ENCODE results near the gene CLSTN2.
A peak's percentile ranks its signal among the peaks of the same experiment; 100 is the strongest.

Gene CLSTN2

GRCh38 chr3:140467104-140467577 lies 532.2 kb downstream of the CLSTN2 start:
- Histone ChIP-seq H3K27me3 (ENCODE audit: insufficient read depth, low read length) (no peaks in the 10 kb centered on the region), H3K4ac (ENCODE audit: low read depth, low read length) (no peak overlapping the region), H2BK120ac (ENCODE audit: insufficient read depth, low read length, poor library complexity) (no peak overlapping the region), H4K12ac (ENCODE audit: low read depth, low read length) (no peak overlapping the region), H3K18ac (ENCODE audit: low read length) (no peak overlapping the region), H3K23ac (ENCODE audit: low read length) (no peak overlapping the region), H3K27ac (ENCODE audit: low read depth, low read length) (no peak overlapping the region), H3K9me3 (ENCODE audit: insufficient read depth, low read depth, low read length) (peaks cover 5% of the 10 kb centered on the region), H3K14ac (ENCODE audit: low read length) (no peak overlapping the region), H3K79me2 (ENCODE audit: control insufficient read depth, insufficient read depth, low read length, poor library complexity) (no peaks in the 10 kb centered on the region), H3K4me3 (ENCODE audit: low read depth, low read length) (no peak overlapping the region), H3K4me2 (ENCODE audit: low read length) (no peak overlapping the region), H2AFZ (ENCODE audit: insufficient read depth, low read length, poor library complexity) (no peak overlapping the region), H2BK12ac (ENCODE audit: low read length) (no peak overlapping the region), H2BK5ac (ENCODE audit: low read depth, low read length, poor library complexity) (no peak overlapping the region), H3K9ac (ENCODE audit: low read length) (no peak overlapping the region), H3K4me1 (ENCODE audit: control insufficient read depth in 1 of 2, insufficient read depth in 2 of 2, low read length in 2 of 2) (no peaks in the 10 kb centered on the region), H3K79me1 (ENCODE audit: low read length) (peaks cover 2% of the 10 kb centered on the region), H3K36me3 (ENCODE audit: control insufficient read depth in 1 of 2, insufficient read depth in 2 of 2, low read length in 2 of 2) (peaks cover 5 to 6% of the 10 kb centered on the region in 2 experiments), H2AK5ac (ENCODE audit: low read length) (no peak overlapping the region), H4K91ac (ENCODE audit: low read depth, low read length) (no peak overlapping the region), H4K8ac (ENCODE audit: low read depth, low read length) (no peak overlapping the region)
- no CpG with 5 or more reads among the region's 4 CpGs for WGBS (ENCODE audit: extremely low coverage, insufficient coverage, insufficient read length)
- DNase-seq, result peak; percentile 71 to 85

- no peak overlapping the region for H2AFZ ChIP-seq (ENCODE audit: insufficient read depth, low read length, poor library complexity)
- H3K27ac ChIP-seq (ENCODE audit: low read depth, low read length), result no peak overlapping the region
- no peak overlapping the region for H4K12ac ChIP-seq (ENCODE audit: low read depth, low read length)
- no peak for DNase-seq
- no peak overlapping the region for H2BK12ac ChIP-seq (ENCODE audit: low read length)
- H3K27me3 ChIP-seq (ENCODE audit: insufficient read depth, low read length), result no peaks in the 10 kb centered on the region
- H3K23ac ChIP-seq (ENCODE audit: low read length), result no peak overlapping the region
- H3K9ac ChIP-seq (ENCODE audit: low read length), result no peak overlapping the region
- no peak overlapping the region for H2BK5ac ChIP-seq (ENCODE audit: low read depth, low read length, poor library complexity)
- H3K9me3 ChIP-seq (ENCODE audit: insufficient read depth, low read depth, low read length), result peaks cover 5% of the 10 kb centered on the region
- H2BK120ac ChIP-seq (ENCODE audit: insufficient read depth, low read length, poor library complexity), result no peak overlapping the region
- no peaks in the 10 kb centered on the region for H3K4me1 ChIP-seq (ENCODE audit: control insufficient read depth in 1 of 2, insufficient read depth in 2 of 2, low read length in 2 of 2)
- H2AK5ac ChIP-seq (ENCODE audit: low read length), result no peak overlapping the region
- H4K8ac ChIP-seq (ENCODE audit: low read depth, low read length), result no peak overlapping the region
- peaks cover 5 to 6% of the 10 kb centered on the region in 2 experiments for H3K36me3 ChIP-seq (ENCODE audit: control insufficient read depth in 1 of 2, insufficient read depth in 2 of 2, low read length in 2 of 2)
- H3K4me3 ChIP-seq (ENCODE audit: low read depth, low read length), result no peak overlapping the region
- no peak overlapping the region for H3K4ac ChIP-seq (ENCODE audit: low read depth, low read length)
- H4K91ac ChIP-seq (ENCODE audit: low read depth, low read length), result no peak overlapping the region
- H3K14ac ChIP-seq (ENCODE audit: low read length), result no peak overlapping the region
- H3K4me2 ChIP-seq (ENCODE audit: low read length), result no peak overlapping the region
- H3K79me2 ChIP-seq (ENCODE audit: control insufficient read depth, insufficient read depth, low read length, poor library complexity), result no peaks in the 10 kb centered on the region
- H3K79me1 ChIP-seq (ENCODE audit: low read length), result peaks cover 2% of the 10 kb centered on the region
- no peak overlapping the region for H3K18ac ChIP-seq (ENCODE audit: low read length)
Measured at GRCh38 chr3:140467796-140468315, 532.9 kb downstream of the CLSTN2 start.

GRCh38 chr3:140468407-140468806 lies 533.4 kb downstream of the CLSTN2 start:
- Histone ChIP-seq H2AFZ (ENCODE audit: insufficient read depth, low read length, poor library complexity) (no peak overlapping the region), H3K79me2 (ENCODE audit: control insufficient read depth, insufficient read depth, low read length, poor library complexity) (no peaks in the 10 kb centered on the region), H2BK5ac (ENCODE audit: low read depth, low read length, poor library complexity) (no peak overlapping the region), H3K27ac (ENCODE audit: low read depth, low read length) (no peak overlapping the region), H3K4me1 (ENCODE audit: control insufficient read depth in 1 of 2, insufficient read depth in 2 of 2, low read length in 2 of 2) (no peaks in the 10 kb centered on the region), H3K9me3 (ENCODE audit: insufficient read depth, low read depth, low read length) (peaks cover 5% of the 10 kb centered on the region), H2AK5ac (ENCODE audit: low read length) (no peak overlapping the region), H3K14ac (ENCODE audit: low read length) (no peak overlapping the region), H2BK12ac (ENCODE audit: low read length) (no peak overlapping the region), H4K91ac (ENCODE audit: low read depth, low read length) (no peak overlapping the region), H3K4ac (ENCODE audit: low read depth, low read length) (no peak overlapping the region), H3K23ac (ENCODE audit: low read length) (no peak overlapping the region), H4K8ac (ENCODE audit: low read depth, low read length) (no peak overlapping the region), H3K36me3 (ENCODE audit: control insufficient read depth in 1 of 2, insufficient read depth in 2 of 2, low read length in 2 of 2) (peaks cover 5 to 6% of the 10 kb centered on the region in 2 experiments), H3K79me1 (ENCODE audit: low read length) (peaks cover 2% of the 10 kb centered on the region), H3K18ac (ENCODE audit: low read length) (no peak overlapping the region), H3K4me3 (ENCODE audit: low read depth, low read length) (no peak overlapping the region), H3K9ac (ENCODE audit: low read length) (no peak overlapping the region), H2BK120ac (ENCODE audit: insufficient read depth, low read length, poor library complexity) (no peak overlapping the region), H4K12ac (ENCODE audit: low read depth, low read length) (no peak overlapping the region), H3K4me2 (ENCODE audit: low read length) (no peak overlapping the region), H3K27me3 (ENCODE audit: insufficient read depth, low read length) (no peaks in the 10 kb centered on the region)
- no peak for DNase-seq
- no CpG with 5 or more reads among the region's 7 CpGs for WGBS (ENCODE audit: extremely low coverage, insufficient coverage, insufficient read length)

- Histone ChIP-seq H3K14ac (ENCODE audit: low read length) (no peak overlapping the region), H3K4me3 (ENCODE audit: low read depth, low read length) (peak overlapping the region; percentile 36), H3K4me2 (ENCODE audit: low read length) (no peak overlapping the region), H3K18ac (ENCODE audit: low read length) (no peak overlapping the region), H2AFZ (ENCODE audit: insufficient read depth, low read length, poor library complexity) (no peak overlapping the region), H3K36me3 (ENCODE audit: control insufficient read depth in 1 of 2, insufficient read depth in 2 of 2, low read length in 2 of 2) (peaks cover 5 to 6% of the 10 kb centered on the region in 2 experiments), H4K12ac (ENCODE audit: low read depth, low read length) (no peak overlapping the region), H2AK5ac (ENCODE audit: low read length) (no peak overlapping the region), H3K9me3 (ENCODE audit: insufficient read depth, low read depth, low read length) (peaks cover 5% of the 10 kb centered on the region), H2BK5ac (ENCODE audit: low read depth, low read length, poor library complexity) (no peak overlapping the region), H3K27me3 (ENCODE audit: insufficient read depth, low read length) (no peaks in the 10 kb centered on the region), H2BK12ac (ENCODE audit: low read length) (no peak overlapping the region), H3K23ac (ENCODE audit: low read length) (no peak overlapping the region), H4K91ac (ENCODE audit: low read depth, low read length) (no peak overlapping the region), H3K4ac (ENCODE audit: low read depth, low read length) (no peak overlapping the region), H2BK120ac (ENCODE audit: insufficient read depth, low read length, poor library complexity) (no peak overlapping the region), H3K79me1 (ENCODE audit: low read length) (peaks cover 2% of the 10 kb centered on the region), H3K4me1 (ENCODE audit: control insufficient read depth in 1 of 2, insufficient read depth in 2 of 2, low read length in 2 of 2) (no peaks in the 10 kb centered on the region), H3K9ac (ENCODE audit: low read length) (no peak overlapping the region), H4K8ac (ENCODE audit: low read depth, low read length) (no peak overlapping the region), H3K27ac (ENCODE audit: low read depth, low read length) (no peak overlapping the region), H3K79me2 (ENCODE audit: control insufficient read depth, insufficient read depth, low read length, poor library complexity) (no peaks in the 10 kb centered on the region)
- no peak for DNase-seq
- WGBS (ENCODE audit: extremely low coverage, insufficient coverage, insufficient read length), result no CpG with 5 or more reads among the region's 4 CpGs
Measured at GRCh38 chr3:140469491-140469890, 534.5 kb downstream of the CLSTN2 start.
